HG03139 (cell line): ENCODE data around the gene EPB41.

Source experiments
- ATAC-seq: cut with Tn5 transposase; IDR thresholded peaks from one replicate; pipeline ENCODE4 v1.9.1; 2021; ENCODE audit not compliant: unreplicated experiment

Gene EPB41

GRCh38 chr1:28973596-28974421 lies 59.4 kb downstream of the EPB41 start:
- no peak for ATAC-seq

- no peak for ATAC-seq
Measured at GRCh38 chr1:28974432-28974831, 60.1 kb downstream of the EPB41 start.

- no peak for ATAC-seq
Measured at GRCh38 chr1:28976248-28976647, 61.9 kb downstream of the EPB41 start.

GRCh38 chr1:28981210-28981609 lies 66.8 kb downstream of the EPB41 start:
- no peak for ATAC-seq

GRCh38 chr1:28982198-28982597 lies 67.8 kb downstream of the EPB41 start:
- ATAC-seq, result no peak

GRCh38 chr1:28983091-28983490 lies 68.7 kb downstream of the EPB41 start:
- ATAC-seq, result no peak

- no peak for ATAC-seq
Measured at GRCh38 chr1:28983509-28984310, 69.3 kb downstream of the EPB41 start.

- ATAC-seq, result no peak
Measured at GRCh38 chr1:28984311-28984684, 69.9 kb downstream of the EPB41 start.

- no peak for ATAC-seq
Measured at GRCh38 chr1:28985427-28985826, 71.1 kb downstream of the EPB41 start.

- no peak for ATAC-seq
Measured at GRCh38 chr1:28986306-28986910, 72.0 kb downstream of the EPB41 start.

GRCh38 chr1:29002792-29003191 lies 88.4 kb downstream of the EPB41 start:
- ATAC-seq, result no peak

- no peak for ATAC-seq
Measured at GRCh38 chr1:29004288-29004687, 89.9 kb downstream of the EPB41 start.

GRCh38 chr1:29004798-29005197 lies 90.4 kb downstream of the EPB41 start:
- no peak for ATAC-seq

- ATAC-seq, result no peak
Measured at GRCh38 chr1:29011775-29012174, 97.4 kb downstream of the EPB41 start.

GRCh38 chr1:29017235-29017634 lies 102.9 kb downstream of the EPB41 start:
- no peak for ATAC-seq

- no peak for ATAC-seq
Measured at GRCh38 chr1:29017975-29018712, 103.8 kb downstream of the EPB41 start.

GRCh38 chr1:29022620-29023019 lies 108.3 kb downstream of the EPB41 start:
- no peak for ATAC-seq

- no peak for ATAC-seq
Measured at GRCh38 chr1:29029667-29030066, 115.3 kb downstream of the EPB41 start.

- no peak for ATAC-seq
Measured at GRCh38 chr1:29032841-29033240, 118.5 kb downstream of the EPB41 start.

- no peak for ATAC-seq
Measured at GRCh38 chr1:29033829-29034466, 119.6 kb downstream of the EPB41 start.
